Neural cell (in vitro differentiated cells): Measurements from ENCODE around the gene B4GALT5.

ENCODE experiments used
- CTCF ChIP-seq: fragments of 450-650 bp; IDR thresholded peaks from 2 replicates; pipeline ENCODE4 v1.5.1; 2014; ENCODE audit warnings: antibody characterized with exemption, mild to moderate bottlenecking, moderate library complexity; ENCODE audit not compliant: poor library complexity, severe bottlenecking
- EP300 ChIP-seq: fragments of 450-650 bp; conservative IDR thresholded peaks from 2 replicates; pipeline ENCODE4 v1.6.1; 2014; ENCODE audit warnings: antibody characterized with exemption, mild to moderate bottlenecking, moderate library complexity; ENCODE audit not compliant: poor library complexity, severe bottlenecking
- EZH2 ChIP-seq: fragments of 200-600, 300-800 bp; shearing (Covaris generic), sonication (generic); IDR thresholded peaks from 2 replicates; pipeline ENCODE4 v1.6.1; 2014; ENCODE audit warnings: antibody characterized with exemption, low read length, borderline replicate concordance, mild to moderate bottlenecking; ENCODE audit not compliant: insufficient read depth, poor library complexity, severe bottlenecking
- POLR2AphosphoS5 ChIP-seq: IDR thresholded peaks from 2 replicates; pipeline ENCODE4 v1.6.1; 2012
- RAD21 ChIP-seq: fragments of 450-650 bp; conservative IDR thresholded peaks from 2 replicates; pipeline ENCODE4 v1.6.1; 2014; ENCODE audit warnings: antibody characterized with exemption, mild to moderate bottlenecking, moderate library complexity
- REST ChIP-seq: IDR thresholded peaks from 2 replicates; pipeline ENCODE4 v1.6.1; 2012; ENCODE audit warnings: borderline replicate concordance
- SMC3 ChIP-seq: fragments of 450-650 bp; conservative IDR thresholded peaks from 2 replicates; pipeline ENCODE4 v1.6.1; 2014; ENCODE audit warnings: antibody characterized with exemption, mild to moderate bottlenecking, moderate library complexity; ENCODE audit not compliant: poor library complexity

- TF ChIP-seq CTCF (no peak), EZH2 (no peak), RAD21 (no peak), POLR2AphosphoS5 (no peak), EP300 (no peak), REST (no peak), SMC3 (no peak)
Measured at GRCh38 chr20:49753133-49753532, 39.5 kb upstream of the B4GALT5 start.
